ENCODE data around the gene FOXP2.
"Not testable (repeated sequence)": the region's sequence is repeated elsewhere in the genome, so short reads cannot be mapped to it uniquely, and the experiment has no call there.

FOXP2 gene

GRCh38 chr7:114567416-114567815, 152.8 kb downstream of the FOXP2 start:
- no peak for TF ChIP-seq CTCF (IDR thresholded peaks at IDR 0.05; ENCODE audit: low read depth, low read length)
- no peak for TF ChIP-seq EZH2phosphoT487 (IDR thresholded peaks at IDR 0.05; ENCODE audit: low read depth)
- Histone ChIP-seq H3K4me2 (ENCODE audit: low read length) (no peak overlapping the region), H3K9me3 (ENCODE audit: insufficient read depth, low read length) (peaks cover 2% of the 10 kb centered on the region; the same call in 1 of the 2 replicates), H2AFZ (ENCODE audit: low read depth, low read length) (no peak overlapping the region), H3K9ac (ENCODE audit: low read length) (no peak overlapping the region), H3K79me2 (ENCODE audit: low read length) (no peaks in the 10 kb centered on the region), H3K27me3 (ENCODE audit: low read depth, low read length) (no peaks in the 10 kb centered on the region), H3K4me3 (ENCODE audit: low read length) (no peak overlapping the region), H3K36me3 (replicated peaks; ENCODE audit: low read depth, low read length) (peaks cover 4% of the 10 kb centered on the region), H4K20me1 (ENCODE audit: insufficient read depth, low read length) (no peaks in the 10 kb centered on the region), H3K4me1 (ENCODE audit: low read length) (peaks cover 9% of the 10 kb centered on the region), H3K27ac (ENCODE audit: low read length) (no peak overlapping the region)

- Histone ChIP-seq H2AFZ (ENCODE audit: low read depth, low read length) (no peak overlapping the region), H3K4me2 (ENCODE audit: low read length) (peak overlapping the region; percentile 46), H3K9me3 (ENCODE audit: insufficient read depth, low read length) (peaks cover 2% of the 10 kb centered on the region; the same call in 1 of the 2 replicates), H3K4me1 (ENCODE audit: low read length) (peaks cover 13% of the 10 kb centered on the region), H3K27ac (ENCODE audit: low read length) (no peak overlapping the region), H3K36me3 (replicated peaks; ENCODE audit: low read depth, low read length) (peaks cover 4% of the 10 kb centered on the region), H3K4me3 (ENCODE audit: low read length) (no peak overlapping the region), H4K20me1 (ENCODE audit: insufficient read depth, low read length) (no peaks in the 10 kb centered on the region), H3K27me3 (ENCODE audit: low read depth, low read length) (no peaks in the 10 kb centered on the region), H3K9ac (ENCODE audit: low read length) (no peak overlapping the region), H3K79me2 (ENCODE audit: low read length) (no peaks in the 10 kb centered on the region)
- TF ChIP-seq CTCF (IDR thresholded peaks at IDR 0.05; ENCODE audit: low read depth, low read length): no peak
- TF ChIP-seq EZH2phosphoT487 (IDR thresholded peaks at IDR 0.05; ENCODE audit: low read depth): no peak
Measured at GRCh38 chr7:114569220-114569619, 154.6 kb downstream of the FOXP2 start.

- Histone ChIP-seq H3K4me3 (ENCODE audit: low read length) (no peak overlapping the region), H3K36me3 (replicated peaks; ENCODE audit: low read depth, low read length) (no peaks in the 10 kb centered on the region), H3K9me3 (ENCODE audit: insufficient read depth, low read length) (no peaks in the 10 kb centered on the region), H3K79me2 (ENCODE audit: low read length) (no peaks in the 10 kb centered on the region), H4K20me1 (ENCODE audit: insufficient read depth, low read length) (no peaks in the 10 kb centered on the region), H3K27me3 (ENCODE audit: low read depth, low read length) (no peaks in the 10 kb centered on the region), H3K4me2 (ENCODE audit: low read length) (no peak overlapping the region), H3K27ac (ENCODE audit: low read length) (no peak overlapping the region), H2AFZ (ENCODE audit: low read depth, low read length) (no peak overlapping the region), H3K4me1 (ENCODE audit: low read length) (peaks cover 6% of the 10 kb centered on the region), H3K9ac (ENCODE audit: low read length) (no peak overlapping the region)
- no peak for TF ChIP-seq EZH2phosphoT487 (IDR thresholded peaks at IDR 0.05; ENCODE audit: low read depth)
- no peak for TF ChIP-seq CTCF (IDR thresholded peaks at IDR 0.05; ENCODE audit: low read depth, low read length)
Measured at GRCh38 chr7:114574384-114574783, 159.8 kb downstream of the FOXP2 start.

- H3K27ac ChIP-seq (ENCODE audit: low read length): no peak overlapping the region
- TF ChIP-seq EZH2phosphoT487 (IDR thresholded peaks at IDR 0.05; ENCODE audit: low read depth) (no peak), CTCF (IDR thresholded peaks at IDR 0.05; ENCODE audit: low read depth, low read length) (no peak)
- H3K4me3 ChIP-seq (ENCODE audit: low read length): no peak overlapping the region
Measured at GRCh38 chr7:114575098-114575497, 160.5 kb downstream of the FOXP2 start.

GRCh38 chr7:114580963-114581362, 166.3 kb downstream of the FOXP2 start:
- not testable (repeated sequence) for H3K4me2 ChIP-seq (ENCODE audit: low read length); H4K20me1 ChIP-seq (ENCODE audit: insufficient read depth, low read length); H3K27ac ChIP-seq (ENCODE audit: low read length); H3K4me3 ChIP-seq (ENCODE audit: low read length); H3K79me2 ChIP-seq (ENCODE audit: low read length); H3K9me3 ChIP-seq (ENCODE audit: insufficient read depth, low read length); H3K4me1 ChIP-seq (ENCODE audit: low read length); H3K27me3 ChIP-seq (ENCODE audit: low read depth, low read length); H3K36me3 ChIP-seq (replicated peaks; ENCODE audit: low read depth, low read length); H3K9ac ChIP-seq (ENCODE audit: low read length); H2AFZ ChIP-seq (ENCODE audit: low read depth, low read length)

More at GRCh38 chr7:114575098-114575497, 160.5 kb downstream of the FOXP2 start:
- Histone ChIP-seq H4K20me1 (ENCODE audit: insufficient read depth, low read length) (no peaks in the 10 kb centered on the region), H3K9me3 (ENCODE audit: insufficient read depth, low read length) (no peaks in the 10 kb centered on the region), H3K36me3 (replicated peaks; ENCODE audit: low read depth, low read length) (no peaks in the 10 kb centered on the region), H2AFZ (ENCODE audit: low read depth, low read length) (no peak overlapping the region), H3K79me2 (ENCODE audit: low read length) (no peaks in the 10 kb centered on the region), H3K4me2 (ENCODE audit: low read length) (no peak overlapping the region), H3K9ac (ENCODE audit: low read length) (no peak overlapping the region), H3K27me3 (ENCODE audit: low read depth, low read length) (no peaks in the 10 kb centered on the region), H3K4me1 (ENCODE audit: low read length) (peaks cover 4% of the 10 kb centered on the region; the same call in 1 of the 2 replicates)
